ENCODE measurements around the gene ZNF506. TPM values are rescaled to one million over a fixed set of nuclear protein-coding genes. Genes with fewer than 3 reads are reported as not detected.

Gene ZNF506
- total RNA-seq, 1 experiment from 2014 or later: 0.42 TPM

- H2AFZ ChIP-seq (ENCODE audit: low read depth, low read length, poor library complexity, severe bottlenecking): no peak overlapping the region
- H4K20me1 ChIP-seq (ENCODE audit: insufficient read depth): no peaks in the 10 kb centered on the region
- no peak overlapping the region for H3K9ac ChIP-seq (ENCODE audit: low read length)
- ChIA-PET POLR2A (no interaction called here), RAD21 (ENCODE audit: low non-redundant PET in 1 of 2, low total read pairs in 2 of 2, uncharacterized antibody in 2 of 2, unreplicated experiment in 2 of 2) (no interaction called here), CTCF (no interaction called here)
- H3K9me3 ChIP-seq (ENCODE audit: control insufficient read depth in 1 of 2, insufficient read depth in 1 of 2, low read depth in 1 of 2, low read length in 2 of 2): peaks cover 4 to 6% of the 10 kb centered on the region in 2 experiments; a peak in 2 of 4 replicates
- no peaks in the 10 kb centered on the region for H3K79me2 ChIP-seq (ENCODE audit: insufficient read depth, low read length)
- intact Hi-C loops (cut with micrococcal nuclease): no loop called here
- H3K27me3 ChIP-seq (ENCODE audit: insufficient read depth, low read length): no peaks in the 10 kb centered on the region
- no TSS peak for BruUV-seq (replicated peaks)
- H3K27ac ChIP-seq (ENCODE audit: low read depth, low read length): no peak overlapping the region
- H3K4me3 ChIP-seq (replicated peaks in 1 of 2; ENCODE audit: low read depth in 1 of 2, low read length in 2 of 2): no peak overlapping the region
- H3K4me2 ChIP-seq (ENCODE audit: low read length): no peak overlapping the region
- ATAC-seq: no peak
- no peaks in the 10 kb centered on the region for H3K9me2 ChIP-seq (ENCODE audit: insufficient read depth)
- TF ChIP-seq ZNF274 (IDR thresholded peaks at IDR 0.05; ENCODE audit: low read depth, low read length): no peak
- TF ChIP-seq, protein P1, sequence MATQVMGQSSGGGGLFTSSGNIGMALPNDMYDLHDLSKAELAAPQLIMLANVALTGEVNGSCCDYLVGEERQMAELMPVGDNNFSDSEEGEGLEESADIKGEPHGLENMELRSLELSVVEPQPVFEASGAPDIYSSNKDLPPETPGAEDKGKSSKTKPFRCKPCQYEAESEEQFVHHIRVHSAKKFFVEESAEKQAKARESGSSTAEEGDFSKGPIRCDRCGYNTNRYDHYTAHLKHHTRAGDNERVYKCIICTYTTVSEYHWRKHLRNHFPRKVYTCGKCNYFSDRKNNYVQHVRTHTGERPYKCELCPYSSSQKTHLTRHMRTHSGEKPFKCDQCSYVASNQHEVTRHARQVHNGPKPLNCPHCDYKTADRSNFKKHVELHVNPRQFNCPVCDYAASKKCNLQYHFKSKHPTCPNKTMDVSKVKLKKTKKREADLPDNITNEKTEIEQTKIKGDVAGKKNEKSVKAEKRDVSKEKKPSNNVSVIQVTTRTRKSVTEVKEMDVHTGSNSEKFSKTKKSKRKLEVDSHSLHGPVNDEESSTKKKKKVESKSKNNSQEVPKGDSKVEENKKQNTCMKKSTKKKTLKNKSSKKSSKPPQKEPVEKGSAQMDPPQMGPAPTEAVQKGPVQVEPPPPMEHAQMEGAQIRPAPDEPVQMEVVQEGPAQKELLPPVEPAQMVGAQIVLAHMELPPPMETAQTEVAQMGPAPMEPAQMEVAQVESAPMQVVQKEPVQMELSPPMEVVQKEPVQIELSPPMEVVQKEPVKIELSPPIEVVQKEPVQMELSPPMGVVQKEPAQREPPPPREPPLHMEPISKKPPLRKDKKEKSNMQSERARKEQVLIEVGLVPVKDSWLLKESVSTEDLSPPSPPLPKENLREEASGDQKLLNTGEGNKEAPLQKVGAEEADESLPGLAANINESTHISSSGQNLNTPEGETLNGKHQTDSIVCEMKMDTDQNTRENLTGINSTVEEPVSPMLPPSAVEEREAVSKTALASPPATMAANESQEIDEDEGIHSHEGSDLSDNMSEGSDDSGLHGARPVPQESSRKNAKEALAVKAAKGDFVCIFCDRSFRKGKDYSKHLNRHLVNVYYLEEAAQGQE (IDR thresholded peaks at IDR 0.05; ENCODE audit: low read depth): no peak
- no peak for TF ChIP-seq ELF1 (IDR thresholded peaks at IDR 0.05; ENCODE audit: borderline replicate concordance, low read depth)
- TF ChIP-seq, protein P2, sequence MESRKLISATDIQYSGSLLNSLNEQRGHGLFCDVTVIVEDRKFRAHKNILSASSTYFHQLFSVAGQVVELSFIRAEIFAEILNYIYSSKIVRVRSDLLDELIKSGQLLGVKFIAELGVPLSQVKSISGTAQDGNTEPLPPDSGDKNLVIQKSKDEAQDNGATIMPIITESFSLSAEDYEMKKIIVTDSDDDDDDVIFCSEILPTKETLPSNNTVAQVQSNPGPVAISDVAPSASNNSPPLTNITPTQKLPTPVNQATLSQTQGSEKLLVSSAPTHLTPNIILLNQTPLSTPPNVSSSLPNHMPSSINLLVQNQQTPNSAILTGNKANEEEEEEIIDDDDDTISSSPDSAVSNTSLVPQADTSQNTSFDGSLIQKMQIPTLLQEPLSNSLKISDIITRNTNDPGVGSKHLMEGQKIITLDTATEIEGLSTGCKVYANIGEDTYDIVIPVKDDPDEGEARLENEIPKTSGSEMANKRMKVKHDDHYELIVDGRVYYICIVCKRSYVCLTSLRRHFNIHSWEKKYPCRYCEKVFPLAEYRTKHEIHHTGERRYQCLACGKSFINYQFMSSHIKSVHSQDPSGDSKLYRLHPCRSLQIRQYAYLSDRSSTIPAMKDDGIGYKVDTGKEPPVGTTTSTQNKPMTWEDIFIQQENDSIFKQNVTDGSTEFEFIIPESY (IDR thresholded peaks at IDR 0.05; ENCODE audit: extremely low read depth, insufficient replicate concordance, low read length): no peak
- no peak for TF ChIP-seq ZFX (IDR thresholded peaks at IDR 0.05)
- no peak for TF ChIP-seq RAD21 (IDR thresholded peaks at IDR 0.05; ENCODE audit: low read depth)
- TF ChIP-seq POLR2AphosphoS5 (IDR thresholded peaks at IDR 0.05; ENCODE audit: low read depth, low read length): no peak
- TF ChIP-seq EZH2 (IDR thresholded peaks at IDR 0.05): no peak
- TF ChIP-seq SIN3A (IDR thresholded peaks at IDR 0.05; ENCODE audit: low read depth): no peak
- TF ChIP-seq CBX3 (IDR thresholded peaks at IDR 0.05; ENCODE audit: low read depth): no peak
- TF ChIP-seq TCF7L2 (IDR thresholded peaks at IDR 0.05; ENCODE audit: borderline replicate concordance, extremely low read depth, insufficient read depth, insufficient read length): no peak
- TF ChIP-seq FOSL1 (IDR thresholded peaks at IDR 0.05; ENCODE audit: low read depth): no peak
- TF ChIP-seq SP1 (IDR thresholded peaks at IDR 0.05; ENCODE audit: low read depth): no peak
- TF ChIP-seq, protein P3, sequence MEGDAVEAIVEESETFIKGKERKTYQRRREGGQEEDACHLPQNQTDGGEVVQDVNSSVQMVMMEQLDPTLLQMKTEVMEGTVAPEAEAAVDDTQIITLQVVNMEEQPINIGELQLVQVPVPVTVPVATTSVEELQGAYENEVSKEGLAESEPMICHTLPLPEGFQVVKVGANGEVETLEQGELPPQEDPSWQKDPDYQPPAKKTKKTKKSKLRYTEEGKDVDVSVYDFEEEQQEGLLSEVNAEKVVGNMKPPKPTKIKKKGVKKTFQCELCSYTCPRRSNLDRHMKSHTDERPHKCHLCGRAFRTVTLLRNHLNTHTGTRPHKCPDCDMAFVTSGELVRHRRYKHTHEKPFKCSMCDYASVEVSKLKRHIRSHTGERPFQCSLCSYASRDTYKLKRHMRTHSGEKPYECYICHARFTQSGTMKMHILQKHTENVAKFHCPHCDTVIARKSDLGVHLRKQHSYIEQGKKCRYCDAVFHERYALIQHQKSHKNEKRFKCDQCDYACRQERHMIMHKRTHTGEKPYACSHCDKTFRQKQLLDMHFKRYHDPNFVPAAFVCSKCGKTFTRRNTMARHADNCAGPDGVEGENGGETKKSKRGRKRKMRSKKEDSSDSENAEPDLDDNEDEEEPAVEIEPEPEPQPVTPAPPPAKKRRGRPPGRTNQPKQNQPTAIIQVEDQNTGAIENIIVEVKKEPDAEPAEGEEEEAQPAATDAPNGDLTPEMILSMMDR (IDR thresholded peaks at IDR 0.05 in 2 of 3, conservative IDR thresholded peaks at IDR 0.05 in 1 of 3; ENCODE audit: borderline replicate concordance in 1 of 3, insufficient read depth in 1 of 3, low read depth in 2 of 3, low read length in 2 of 3): no peak
- no peak for TF ChIP-seq EGR1 (IDR thresholded peaks at IDR 0.05; ENCODE audit: low read depth)
- no peak for TF ChIP-seq SRF (IDR thresholded peaks at IDR 0.05; ENCODE audit: low read depth)
- no peaks in the 10 kb centered on the region for H3K4me1 ChIP-seq (ENCODE audit: control insufficient read depth in 1 of 2, insufficient read depth in 2 of 2, low read length in 2 of 2)
- no peaks in the 10 kb centered on the region; a peak in 1 of 4 replicates for H3K36me3 ChIP-seq (ENCODE audit: control insufficient read depth in 1 of 2, insufficient read depth in 2 of 2, low read length in 2 of 2)
- no peak for DNase-seq (ENCODE audit: low read depth, low spot score)
Observed at GRCh38 chr19:19805480-19805879, 16.1 kb downstream of the ZNF506 start.
